HUES48 (cell line): ENCODE data around the gene CRADD.

Experiments used
- H3K27ac ChIP-seq: one replicate; pipeline ENCODE4 v1.7.0; 2013; ENCODE audit warnings: low read depth, low read length, inconsistent platforms
- H3K27me3 ChIP-seq: 2 replicates; pipeline ENCODE4 v1.6.1; 2013; ENCODE audit warnings: mild to moderate bottlenecking, low read length; ENCODE audit not compliant: control insufficient read depth, insufficient read depth
- H3K36me3 ChIP-seq: 2 replicates; pipeline ENCODE4 v1.6.1; 2013; ENCODE audit warnings: low read length; ENCODE audit not compliant: control insufficient read depth, insufficient read depth
- H3K4me1 ChIP-seq: 2 replicates; pipeline ENCODE4 v1.6.1; 2013; ENCODE audit warnings: mild to moderate bottlenecking, low read length; ENCODE audit not compliant: control insufficient read depth, insufficient read depth
- H3K4me3 ChIP-seq: 2 replicates; pipeline ENCODE4 v1.5.1; 2013; ENCODE audit warnings: mild to moderate bottlenecking, low read depth, low read length
- H3K9ac ChIP-seq: 2 replicates; pipeline ENCODE4 v1.6.1; 2013; ENCODE audit warnings: mild to moderate bottlenecking, low read depth, low read length, moderate library complexity
- H3K9me3 ChIP-seq: 2 replicates; pipeline ENCODE4 v1.6.1; 2013; ENCODE audit warnings: low read length; ENCODE audit not compliant: control insufficient read depth, insufficient read depth

CRADD gene

DNA sequence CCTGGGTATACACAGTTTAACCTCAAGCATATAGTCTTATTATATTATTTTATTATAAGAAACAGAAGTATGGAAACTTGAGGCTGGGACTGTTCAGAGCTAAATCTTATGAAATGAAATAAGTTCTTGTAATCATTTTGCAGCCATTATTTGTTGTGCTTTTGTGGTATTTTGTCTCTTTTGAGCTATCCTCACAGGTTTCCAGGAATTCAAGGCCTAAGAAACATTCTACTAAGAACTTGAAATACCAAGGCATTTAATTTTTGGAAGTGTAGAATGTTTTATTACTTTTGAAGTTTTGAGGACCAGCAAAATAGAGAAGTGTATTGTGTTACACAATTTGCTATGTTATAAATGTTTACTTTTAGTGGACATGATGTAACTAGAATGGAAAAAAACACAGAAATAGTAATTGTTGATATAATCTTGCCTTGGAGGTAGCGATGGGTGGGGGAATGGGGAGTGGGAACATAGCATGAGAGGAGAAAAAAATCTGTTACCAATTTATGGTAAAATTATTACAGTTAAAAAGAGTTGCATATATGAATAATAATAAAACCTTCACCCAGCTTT lies 81.7 kb downstream of the CRADD start:
- Histone ChIP-seq H3K4me3 (no peak overlapping the region), H3K9ac (no peak overlapping the region), H3K27me3 (no peaks in the 10 kb centered on the region), H3K27ac (no peak overlapping the region), H3K9me3 (peaks cover 6% of the 10 kb centered on the region), H3K4me1 (peaks cover 9% of the 10 kb centered on the region; the same call in 1 of the 2 replicates), H3K36me3 (no peaks in the 10 kb centered on the region)

DNA sequence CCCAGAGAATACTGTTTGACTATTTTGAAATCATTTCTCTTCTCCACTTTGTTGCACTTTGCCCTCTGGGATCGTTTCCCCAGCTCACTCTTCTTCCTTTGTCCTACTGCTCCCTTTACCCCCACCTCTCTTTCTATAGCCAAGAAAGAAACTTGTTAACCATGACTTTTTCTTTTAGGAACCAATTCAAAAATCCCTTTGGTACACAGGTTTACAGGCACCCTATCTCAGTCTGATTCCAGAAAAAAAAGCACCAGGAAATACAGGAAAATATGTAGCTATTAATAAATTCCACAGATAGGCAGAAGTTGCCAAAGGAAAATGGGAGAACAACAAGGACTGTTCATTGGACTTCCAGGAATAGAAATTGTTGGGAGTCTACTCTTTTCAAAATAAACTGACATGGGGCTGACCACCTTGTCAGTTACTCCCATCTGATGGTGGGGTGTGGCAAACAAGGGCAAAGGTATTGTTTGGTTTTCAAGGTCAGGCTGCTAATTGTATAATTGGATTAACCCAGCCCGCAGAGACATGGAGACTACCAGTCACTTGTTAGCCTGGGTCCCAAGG lies 82.4 kb downstream of the CRADD start:
- H3K27ac ChIP-seq, result no peak overlapping the region
- peaks cover 1% of the 10 kb centered on the region; the same call in 1 of the 2 replicates for H3K9me3 ChIP-seq
- no peak overlapping the region for H3K9ac ChIP-seq
- no peaks in the 10 kb centered on the region for H3K36me3 ChIP-seq
- H3K27me3 ChIP-seq, result no peaks in the 10 kb centered on the region
- H3K4me3 ChIP-seq, result no peak overlapping the region
- H3K4me1 ChIP-seq, result peaks cover 10% of the 10 kb centered on the region; the same call in 1 of the 2 replicates

DNA sequence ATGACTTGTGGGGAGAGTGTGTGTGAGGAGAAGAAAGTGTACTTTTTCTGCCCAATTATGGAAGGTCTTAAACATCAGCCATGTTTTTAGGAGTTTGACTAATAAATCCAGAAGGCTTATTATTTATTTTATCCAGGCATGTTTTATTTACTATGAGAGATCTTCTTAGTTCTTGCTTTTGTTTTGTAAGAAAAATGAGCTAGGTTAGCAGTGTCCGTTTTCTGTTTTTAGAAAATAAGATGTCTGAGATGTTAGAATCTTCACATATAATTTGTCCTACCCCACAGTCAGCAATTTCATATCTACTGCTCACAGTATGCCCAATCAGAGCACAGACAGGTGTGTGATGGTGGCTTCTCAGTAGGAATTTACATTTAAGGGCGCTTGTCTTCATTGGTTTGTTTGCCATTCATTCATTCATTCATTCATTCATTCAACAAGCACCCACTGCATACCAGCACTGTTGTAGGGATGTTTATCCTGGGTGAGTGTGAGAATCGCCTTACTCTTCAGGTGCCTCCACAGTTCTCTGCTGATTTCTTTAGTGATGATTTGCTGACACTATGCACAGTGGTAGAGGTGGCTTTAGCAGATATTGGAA lies 83.2 kb downstream of the CRADD start:
- Histone ChIP-seq H3K4me1 (peaks cover 10% of the 10 kb centered on the region; the same call in 1 of the 2 replicates), H3K27me3 (no peaks in the 10 kb centered on the region), H3K27ac (no peak overlapping the region), H3K4me3 (no peak overlapping the region), H3K9me3 (no peaks in the 10 kb centered on the region), H3K9ac (no peak overlapping the region), H3K36me3 (no peaks in the 10 kb centered on the region)

DNA sequence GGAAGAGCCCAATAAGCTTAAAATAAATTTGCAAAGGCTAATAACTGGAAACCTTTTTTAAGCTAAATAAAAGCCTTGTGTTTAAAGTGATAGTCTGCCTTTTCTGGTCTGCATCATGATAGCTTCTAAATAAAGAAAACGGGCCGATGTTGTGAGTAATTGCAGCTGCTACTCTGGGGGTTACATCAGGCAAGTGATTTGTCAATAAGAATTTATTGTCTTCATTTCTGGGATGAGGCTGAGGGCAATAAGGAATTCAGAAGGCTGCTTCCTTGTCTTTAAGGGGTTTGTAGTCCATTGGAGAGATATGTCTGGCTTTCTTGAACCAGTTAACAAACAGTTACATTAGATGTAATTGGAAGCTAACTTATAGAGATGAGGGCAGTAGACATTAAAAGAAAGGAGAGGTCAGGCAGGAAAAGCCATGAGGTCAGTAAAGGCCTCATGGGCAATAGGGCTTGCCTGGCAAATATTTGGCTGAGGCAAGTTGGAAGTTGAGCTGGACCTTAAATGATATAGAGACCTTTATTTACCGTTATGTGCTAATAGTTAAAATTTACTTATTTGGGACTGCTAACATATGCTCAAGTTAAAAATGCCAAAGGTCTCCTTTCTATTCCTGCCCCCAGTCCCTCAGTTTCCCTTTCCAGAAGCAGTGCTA lies 85.0 kb downstream of the CRADD start:
- Histone ChIP-seq H3K9ac (no peak overlapping the region), H3K4me3 (no peak overlapping the region), H3K4me1 (peaks cover 10% of the 10 kb centered on the region; the same call in 1 of the 2 replicates), H3K27ac (no peak overlapping the region), H3K9me3 (no peaks in the 10 kb centered on the region), H3K27me3 (no peaks in the 10 kb centered on the region), H3K36me3 (no peaks in the 10 kb centered on the region)

- Histone ChIP-seq H3K9me3 (no peaks in the 10 kb centered on the region), H3K27ac (no peak overlapping the region)
These were observed 85.9 kb downstream of the CRADD start for GRCh38 chr12:93762912-93763553.

DNA sequence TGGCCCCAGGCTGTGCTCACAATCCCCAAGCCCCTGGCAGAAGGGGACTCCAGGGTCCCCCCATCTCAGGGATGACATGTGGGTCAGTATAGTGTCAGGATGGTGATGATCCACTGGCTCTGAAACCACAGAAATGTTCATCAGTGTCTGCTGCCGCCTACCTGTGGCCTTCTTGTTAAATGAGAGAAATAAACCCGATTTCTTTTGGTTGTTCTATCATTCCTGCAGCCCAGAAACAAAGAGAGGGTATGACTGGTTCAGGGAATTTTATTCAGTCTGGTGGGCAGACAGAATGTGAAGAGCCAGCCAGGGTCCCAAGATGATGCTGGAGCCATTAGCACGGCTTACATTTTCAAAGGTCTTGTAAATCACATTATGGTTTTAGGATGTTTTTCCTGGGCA lies 86.6 kb downstream of the CRADD start:
- peaks cover 10% of the 10 kb centered on the region; the same call in 1 of the 2 replicates for H3K4me1 ChIP-seq
- no peak overlapping the region for H3K4me3 ChIP-seq
- H3K36me3 ChIP-seq, result no peaks in the 10 kb centered on the region
- H3K27me3 ChIP-seq, result no peaks in the 10 kb centered on the region
- H3K27ac ChIP-seq, result no peak overlapping the region
- no peaks in the 10 kb centered on the region for H3K9me3 ChIP-seq
- no peak overlapping the region for H3K9ac ChIP-seq

More at GRCh38 chr12:93762912-93763553, 85.9 kb downstream of the CRADD start:
- H3K4me3 ChIP-seq, result no peak overlapping the region
- H3K9ac ChIP-seq, result no peak overlapping the region
- H3K27me3 ChIP-seq, result no peaks in the 10 kb centered on the region
- no peaks in the 10 kb centered on the region for H3K36me3 ChIP-seq
- H3K4me1 ChIP-seq, result peaks cover 10% of the 10 kb centered on the region; the same call in 1 of the 2 replicates

- Histone ChIP-seq H3K9ac (no peak overlapping the region), H3K27ac (no peak overlapping the region), H3K27me3 (no peaks in the 10 kb centered on the region), H3K4me3 (no peak overlapping the region), H3K4me1 (peaks cover 6% of the 10 kb centered on the region; the same call in 1 of the 2 replicates), H3K36me3 (no peaks in the 10 kb centered on the region), H3K9me3 (no peaks in the 10 kb centered on the region)
These were observed 89.2 kb downstream of the CRADD start for GRCh38 chr12:93766371-93766770.

DNA sequence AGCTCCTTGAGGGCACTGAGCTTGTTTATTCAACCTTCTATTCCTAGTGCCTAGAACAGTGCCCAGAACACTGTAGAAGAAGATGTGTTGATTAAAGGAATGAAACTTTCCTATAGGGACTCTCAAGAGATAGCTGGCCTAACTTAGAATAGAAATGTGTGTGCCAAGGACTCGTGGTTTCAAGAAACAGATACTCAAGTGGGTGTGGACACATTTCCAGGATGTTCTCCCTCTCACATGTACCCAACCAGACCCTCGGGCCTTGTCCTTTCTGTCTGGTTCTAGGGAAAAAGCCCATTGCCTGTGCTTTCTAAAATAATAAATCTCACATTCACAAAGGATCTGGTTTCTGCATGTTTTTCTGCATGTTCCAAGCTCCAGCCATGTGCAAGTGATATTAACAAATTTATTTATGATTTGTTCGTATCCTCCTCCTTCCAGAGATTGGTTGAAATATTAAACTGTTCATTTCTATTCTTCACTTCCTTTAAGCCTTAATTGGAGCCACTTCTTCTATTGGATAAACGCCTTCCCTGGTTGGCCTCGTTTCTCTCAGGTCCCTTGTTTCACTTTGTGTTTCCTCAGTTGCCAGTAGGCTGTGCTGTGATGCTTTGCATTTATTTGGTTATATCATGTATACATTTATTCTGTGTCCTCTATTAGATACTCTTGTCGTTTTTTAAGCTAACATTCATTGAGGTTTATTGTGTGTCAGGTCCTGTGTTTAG lies 89.8 kb downstream of the CRADD start:
- H3K36me3 ChIP-seq, result no peaks in the 10 kb centered on the region
- no peaks in the 10 kb centered on the region for H3K27me3 ChIP-seq
- H3K4me1 ChIP-seq, result peaks cover 6% of the 10 kb centered on the region; the same call in 1 of the 2 replicates
- H3K9me3 ChIP-seq, result no peaks in the 10 kb centered on the region
- no peak overlapping the region for H3K4me3 ChIP-seq
- no peak overlapping the region for H3K27ac ChIP-seq
- H3K9ac ChIP-seq, result no peak overlapping the region

- Histone ChIP-seq H3K9me3 (no peaks in the 10 kb centered on the region), H3K4me1 (peaks cover 6% of the 10 kb centered on the region; the same call in 1 of the 2 replicates), H3K27ac (no peak overlapping the region), H3K9ac (no peak overlapping the region), H3K27me3 (no peaks in the 10 kb centered on the region), H3K36me3 (no peaks in the 10 kb centered on the region), H3K4me3 (no peak overlapping the region)
These were observed 90.3 kb downstream of the CRADD start for GRCh38 chr12:93767524-93767863.

DNA sequence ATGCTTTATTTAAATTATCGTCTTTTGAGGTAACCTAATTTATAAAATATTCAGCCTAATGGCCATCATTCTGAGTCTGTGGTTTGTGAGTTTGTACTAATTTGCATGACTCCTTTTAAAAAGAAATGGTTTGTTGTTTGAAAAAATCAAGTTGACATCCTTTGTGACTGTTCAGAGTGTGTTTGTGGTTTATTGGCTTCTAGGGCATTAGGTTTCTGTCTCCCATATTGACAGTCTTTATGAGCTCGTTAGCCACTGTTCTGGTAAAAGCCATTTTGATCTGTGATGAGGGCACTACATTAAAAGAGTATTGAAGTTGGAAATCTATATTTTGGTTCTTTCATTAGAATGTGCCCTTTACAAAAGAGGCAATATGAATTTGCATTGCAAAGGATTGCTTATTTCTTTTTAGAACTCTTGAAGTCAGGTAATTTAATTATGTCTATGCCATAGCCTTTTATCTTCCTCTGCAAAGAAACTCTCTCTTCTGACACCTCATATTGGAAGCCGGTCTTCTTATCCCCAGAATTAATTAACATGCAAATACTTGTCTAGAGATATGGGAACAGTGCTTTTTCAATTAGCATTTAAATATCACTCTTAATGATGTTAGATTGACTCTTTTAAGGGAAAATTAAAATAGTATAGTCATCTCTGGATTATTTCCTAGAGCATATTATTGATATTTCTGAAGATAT lies 95.0 kb downstream of the CRADD start:
- Histone ChIP-seq H3K4me3 (no peak overlapping the region), H3K9me3 (no peaks in the 10 kb centered on the region), H3K36me3 (no peaks in the 10 kb centered on the region), H3K9ac (no peak overlapping the region), H3K27ac (no peak overlapping the region), H3K4me1 (no peaks in the 10 kb centered on the region), H3K27me3 (no peaks in the 10 kb centered on the region)
